Small intestine (tissue), 7 donors: Measurements from ENCODE around the gene SEPTIN10. TPM values are rescaled to one million over a fixed set of nuclear protein-coding genes. Genes with fewer than 3 reads are reported as not detected.
A peak's percentile ranks its signal among the peaks of the same experiment; 100 is the strongest.

Experiments used
- DNase-seq, 2 donors: peaks; one replicate each; pipeline versions ENCODE4 v3.0.0 to v3.0.0-alpha.2; 2013
- FAIRE-seq: peaks from 2 replicates; lab custom pipeline; 2012; peaks lifted over from hg19 to GRCh38; lab: Jason Lieb, UNC
- H3K27ac ChIP-seq, 3 donors: one replicate each; pipeline ENCODE4 v1.5.1; 2013; ENCODE audit warnings: low read length in 2 of 3, mild to moderate bottlenecking in 2 of 3, control low read depth in 1 of 3, inconsistent platforms in 1 of 3, low read depth in 1 of 3, moderate library complexity in 1 of 3
- H3K27me3 ChIP-seq, 3 donors: one replicate each; pipeline ENCODE4 v1.6.1; 2013; ENCODE audit warnings: low read length in 3 of 3, inconsistent platforms in 1 of 3; ENCODE audit not compliant: control insufficient read depth in 3 of 3, insufficient read depth in 3 of 3
- H3K36me3 ChIP-seq, 3 donors: one replicate each; pipeline ENCODE4 v1.6.1; 2013; ENCODE audit warnings: low read length in 3 of 3, inconsistent platforms in 1 of 3, low read depth in 1 of 3, mild to moderate bottlenecking in 1 of 3, moderate library complexity in 1 of 3; ENCODE audit not compliant: control insufficient read depth in 3 of 3, insufficient read depth in 2 of 3
- H3K4me1 ChIP-seq, 3 donors: one replicate each; pipeline ENCODE4 v1.6.1; 2013; ENCODE audit warnings: low read length in 2 of 3, inconsistent platforms in 1 of 3, low read depth in 1 of 3, mild to moderate bottlenecking in 1 of 3, moderate library complexity in 1 of 3; ENCODE audit not compliant: control insufficient read depth in 3 of 3, insufficient read depth in 2 of 3
- H3K4me3 ChIP-seq, 3 donors: one replicate each; pipeline ENCODE4 v1.5.1; 2013; ENCODE audit warnings: low read length in 3 of 3, control low read depth in 1 of 3, inconsistent platforms in 1 of 3, low read depth in 1 of 3, mild to moderate bottlenecking in 1 of 3, moderate library complexity in 1 of 3
- H3K9me3 ChIP-seq, 2 donors: one replicate each; pipeline ENCODE4 v1.6.1; 2013; ENCODE audit warnings: low read depth in 1 of 2, low read length in 1 of 2; ENCODE audit not compliant: control insufficient read depth in 2 of 2, insufficient read depth in 1 of 2
- WGBS, 3 donors: extraction: QIAGEN DNeasy Blood & Tissue Kit; methylation state at CpG; one replicate each; pipeline ENCODE4 v1.1.7; 2013; 5-methylcytosine and 5-hydroxymethylcytosine counted together
- polyA plus RNA-seq, 4 donors: library from polyadenylated mRNA; stranded (reverse) in 3 of 4; unstranded in 1 of 4; fragments of 200-250 nt in 3 of 4; fragments of 120-200 nt in 1 of 4; gene quantifications; one replicate each; pipeline versions ENCODE4 v1.2.1 to v1.2.3, GENCODE V29; 2013
- donor health status: healthy with polysubstance abuse.
- donor health status: control.
- donor health status: control.
- donor health status: Bipolar disorder and iron deficiency.
- donor health status: healthy.

SEPTIN10 gene
- polyA plus RNA-seq, 4 donors, result 24.0 to 50.9 (median 28.8) TPM

- Histone ChIP-seq H3K27ac (peak overlapping the region in 1 of 3 donors; percentile 11), H3K4me3 (no peak overlapping the region), H3K4me1 (no peaks in the 10 kb centered on the region), H3K27me3 (no peaks in the 10 kb centered on the region), H3K9me3 (no peaks in the 10 kb centered on the region), H3K36me3 (no peaks in the 10 kb centered on the region)
- DNase-seq, result peak in 1 of 2 donors; percentile 42
- FAIRE-seq, result no peak
- 63 to 72% (median 67%) methylated on average over 9 of the region's 9 CpGs for WGBS, 3 donors
These were observed 24.2 kb upstream of the SEPTIN10 start for GRCh38 chr2:109637749-109638570.

DNA sequence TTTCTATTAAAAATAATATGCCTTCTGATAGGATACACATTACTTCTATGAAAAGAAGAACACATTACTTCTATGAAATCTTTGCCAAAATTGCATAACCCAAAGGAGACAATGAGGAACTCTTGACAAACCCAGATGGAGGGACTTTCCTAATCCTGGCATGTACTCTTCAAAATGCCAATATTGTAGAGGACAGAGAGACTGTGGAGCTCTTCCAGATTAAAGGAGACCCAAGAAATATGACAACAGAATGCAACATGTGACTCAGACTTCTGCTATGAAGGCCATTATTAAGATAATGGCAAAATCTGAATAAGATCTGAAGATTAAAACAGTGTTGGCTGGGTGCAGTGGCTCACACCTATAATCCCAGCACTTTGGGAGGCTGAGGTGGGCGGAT lies 22.6 kb upstream of the SEPTIN10 start:
- H3K36me3 ChIP-seq, result no peaks in the 10 kb centered on the region
- DNase-seq (no peak), FAIRE-seq (no peak)
- H3K4me1 ChIP-seq, result peaks cover 0 to 8% (median 0%) of the 10 kb centered on the region in 3 donors
- no peaks in the 10 kb centered on the region for H3K9me3 ChIP-seq
- H3K27ac ChIP-seq, result no peak overlapping the region
- 86 to 100% (median 93%) methylated on average over 1 of the region's 1 CpG for WGBS, 3 donors
- no peaks in the 10 kb centered on the region for H3K27me3 ChIP-seq
- no peak overlapping the region for H3K4me3 ChIP-seq

- Histone ChIP-seq H3K4me1 (peaks cover 0 to 10% (median 0%) of the 10 kb centered on the region in 3 donors), H3K9me3 (no peaks in the 10 kb centered on the region), H3K27ac (no peak overlapping the region), H3K4me3 (no peak overlapping the region), H3K36me3 (no peaks in the 10 kb centered on the region), H3K27me3 (no peaks in the 10 kb centered on the region)
- DNase-seq (no peak), FAIRE-seq (no peak)
- WGBS, 3 donors, result 90 to 91% (median 90%) methylated on average over 11 of the region's 11 CpGs
These were observed 21.9 kb upstream of the SEPTIN10 start for GRCh38 chr2:109635426-109636304.

DNA sequence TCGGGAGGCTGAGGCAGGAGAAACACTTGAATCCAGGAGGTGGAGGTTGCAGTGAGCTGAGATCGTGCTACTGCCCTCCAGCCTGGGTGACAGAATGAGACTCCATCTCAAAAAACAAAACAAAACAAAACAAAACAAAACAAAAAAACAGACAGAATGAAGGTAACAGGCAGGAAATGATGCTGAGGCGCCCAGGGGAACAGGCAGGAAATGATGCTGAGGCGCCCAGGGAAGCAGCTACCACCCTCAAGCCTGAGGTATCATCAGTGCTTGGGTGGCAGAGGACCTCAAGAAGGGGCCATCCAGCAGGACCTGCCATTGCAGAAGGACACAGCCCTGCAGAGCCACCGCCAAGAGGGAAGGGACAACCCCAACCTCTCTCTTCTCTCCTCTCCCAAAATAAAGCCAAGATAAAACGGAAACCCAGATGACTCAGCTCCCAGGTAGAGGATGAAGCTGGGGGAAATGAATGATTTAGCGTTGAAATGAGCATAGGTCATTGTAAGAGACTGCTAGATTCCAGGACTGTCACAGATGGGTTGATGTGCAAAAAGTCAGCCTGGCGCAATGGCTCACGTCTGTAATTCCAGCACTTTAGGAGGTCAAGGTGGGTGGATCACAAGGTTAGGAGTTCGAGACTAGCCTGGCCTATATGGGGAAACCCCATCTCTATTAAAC lies 19.7 kb upstream of the SEPTIN10 start:
- no peaks in the 10 kb centered on the region for H3K36me3 ChIP-seq
- H3K4me1 ChIP-seq, result peaks cover 0 to 16% (median 0%) of the 10 kb centered on the region in 3 donors
- 88 to 93% (median 89%) methylated on average over 10 of the region's 10 CpGs for WGBS, 3 donors
- no peaks in the 10 kb centered on the region for H3K27me3 ChIP-seq
- no peak overlapping the region for H3K4me3 ChIP-seq
- H3K27ac ChIP-seq, result no peak overlapping the region
- H3K9me3 ChIP-seq, result no peaks in the 10 kb centered on the region
- FAIRE-seq, result no peak
- DNase-seq, result no peak

- Histone ChIP-seq H3K36me3 (no peaks in the 10 kb centered on the region), H3K4me3 (no peak overlapping the region), H3K4me1 (peaks cover 0 to 16% (median 0%) of the 10 kb centered on the region in 3 donors), H3K9me3 (no peaks in the 10 kb centered on the region), H3K27ac (no peak overlapping the region), H3K27me3 (no peaks in the 10 kb centered on the region)
- DNase-seq, result no peak
- WGBS, 3 donors, result 53 to 73% (median 65%) methylated on average over 14 of the region's 14 CpGs
- FAIRE-seq, result no peak
These were observed 18.5 kb upstream of the SEPTIN10 start for GRCh38 chr2:109632158-109632789.

- H3K9me3 ChIP-seq, result no peaks in the 10 kb centered on the region
- no peak for DNase-seq
- H3K4me1 ChIP-seq, result peaks cover 0 to 16% (median 0%) of the 10 kb centered on the region in 3 donors
These were observed 18.0 kb upstream of the SEPTIN10 start for GRCh38 chr2:109631741-109632140.

DNA sequence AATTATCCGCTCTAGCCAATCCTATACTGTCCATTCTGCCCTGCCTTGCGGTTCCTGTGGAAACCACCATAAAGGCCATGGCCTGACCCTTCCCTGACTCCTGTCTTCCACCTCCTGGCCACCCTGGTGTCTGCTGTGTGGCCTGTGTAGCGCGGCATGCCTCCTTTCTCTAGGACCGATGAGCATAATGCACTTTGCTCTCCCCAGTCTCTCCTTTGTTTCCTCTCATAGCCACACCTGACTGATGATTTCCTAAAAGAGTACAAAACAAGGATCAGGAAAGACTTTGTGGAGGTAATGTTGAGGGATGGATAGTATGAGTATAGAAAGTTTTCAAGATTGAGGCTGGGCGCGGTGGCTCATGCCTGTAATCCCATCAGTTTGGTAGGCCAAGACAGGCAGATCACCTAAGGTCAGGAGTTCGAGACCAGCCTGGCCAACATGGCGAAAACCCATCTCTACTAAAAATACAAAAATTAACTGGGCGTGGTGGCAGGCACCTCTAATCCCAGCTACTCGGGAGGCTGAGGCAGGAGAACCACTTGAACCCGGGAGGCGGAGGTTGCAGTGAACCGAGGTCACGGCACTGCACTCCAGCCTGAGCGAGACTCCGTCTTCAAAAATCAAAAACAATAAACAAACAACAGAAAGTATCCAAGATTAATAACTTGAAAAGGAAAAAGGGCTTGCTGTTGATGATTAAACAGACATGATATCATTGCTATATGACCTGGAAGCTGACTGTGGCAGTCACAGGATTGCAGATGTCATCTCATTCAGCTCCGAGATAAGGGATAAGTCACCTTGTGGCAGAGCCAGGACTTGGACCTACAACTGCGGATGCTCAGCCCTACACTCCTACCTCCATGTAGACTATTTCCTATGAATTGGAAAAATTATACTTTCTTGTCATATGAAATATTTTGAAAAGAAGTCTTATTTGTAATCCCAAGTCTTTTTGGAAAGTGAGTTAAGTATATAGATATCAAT lies 17.0 kb upstream of the SEPTIN10 start:
- Histone ChIP-seq H3K36me3 (no peaks in the 10 kb centered on the region), H3K9me3 (no peaks in the 10 kb centered on the region), H3K4me1 (peaks cover 0 to 16% (median 0%) of the 10 kb centered on the region in 3 donors), H3K4me3 (no peak overlapping the region), H3K27me3 (no peaks in the 10 kb centered on the region), H3K27ac (no peak overlapping the region)
- FAIRE-seq (no peak), DNase-seq (peak; percentile 48 to 74)
- WGBS, 3 donors, result 70 to 81% (median 79%) methylated on average over 19 of the region's 19 CpGs

More at GRCh38 chr2:109631741-109632140, 18.0 kb upstream of the SEPTIN10 start:
- 70 to 85% (median 74%) methylated on average over 3 of the region's 3 CpGs for WGBS, 3 donors
- Histone ChIP-seq H3K27me3 (no peaks in the 10 kb centered on the region), H3K4me3 (no peak overlapping the region), H3K36me3 (no peaks in the 10 kb centered on the region), H3K27ac (no peak overlapping the region)
- no peak for FAIRE-seq
